SK-N-SH (cell line): Measurements from ENCODE around the gene GPD2. TPM values are rescaled to one million over a fixed set of nuclear protein-coding genes. Genes with fewer than 3 reads are reported as not detected.
A peak's percentile ranks its signal among the peaks of the same experiment; 100 is the strongest.

Experiments used
- CTCF ChIA-PET: fragments of 300-600, 350-600 bp; formaldehyde crosslinking; extraction: SDS; loops from one replicate; lab custom pipeline; 2021; lab: Yijun Ruan, JAX
- POLR2A ChIA-PET: fragments of 350-600 bp; sonication (Branson Sonifier 250); formaldehyde crosslinking; extraction: SDS; loops from one replicate; lab custom pipeline; 2020; ENCODE audit warnings: antibody characterized with exemption, inconsistent platforms; lab: Yijun Ruan, JAX
- DNase-seq: peaks from one replicate; pipeline ENCODE4 v3.0.0; 2012
- H2AFZ ChIP-seq: fragments of 200-600 bp; sonication (generic); 2 replicates; pipeline ENCODE4 v1.8.1; 2016; ENCODE audit warnings: antibody characterized with exemption, mild to moderate bottlenecking, low read depth
- H3F3A ChIP-seq: fragments of 200-600 bp; sonication (generic); replicated peaks from 2 replicates; pipeline ENCODE3; 2016; ENCODE audit warnings: antibody characterized with exemption, mild to moderate bottlenecking; ENCODE audit not compliant: insufficient read depth
- H3K27ac ChIP-seq, 2 experiments: fragments of 200-500 bp in 1 of 2; fragments of 200-600 bp in 1 of 2; sonication (Bioruptor generic) in 1 of 2; sonication (generic), shearing (Covaris generic) in 1 of 2; 2 replicates each; pipeline versions ENCODE4 v1.5.1 to v1.6.1; 2014 to 2016; ENCODE audit warnings: low read depth in 2 of 2, inconsistent platforms in 1 of 2, low read length in 1 of 2, mild to moderate bottlenecking in 1 of 2, mixed read lengths in 1 of 2
- H3K27me3 ChIP-seq: fragments of 200-600 bp; sonication (generic), shearing (Covaris generic); 2 replicates; pipeline ENCODE4 v1.6.1; 2016; ENCODE audit warnings: mixed run types; ENCODE audit not compliant: insufficient read depth
- H3K36me3 ChIP-seq, 2 experiments: fragments of 200-500 bp in 1 of 2; fragments of 200-600 bp in 1 of 2; sonication (Bioruptor generic) in 1 of 2; sonication (generic) in 1 of 2; replicated peaks in 1 of 2; 2 replicates each; pipeline versions ENCODE3 to v1.5.1; 2014 to 2016; ENCODE audit warnings: low read length in 1 of 2, mild to moderate bottlenecking in 1 of 2; ENCODE audit not compliant: insufficient read depth in 2 of 2, control insufficient read depth in 1 of 2
- H3K4me1 ChIP-seq, 2 experiments: fragments of 200-500 bp in 1 of 2; fragments of 200-600 bp in 1 of 2; sonication (Bioruptor generic) in 1 of 2; sonication (generic), shearing (Covaris generic) in 1 of 2; 2 replicates each; pipeline versions ENCODE4 v1.5.1 to v1.6.1; 2014 to 2016; ENCODE audit warnings: low read depth in 1 of 2, low read length in 1 of 2, mixed run types in 1 of 2; ENCODE audit not compliant: insufficient read depth in 2 of 2, control insufficient read depth in 1 of 2
- H3K4me2 ChIP-seq: fragments of 200-600 bp; sonication (generic), shearing (Covaris generic); 2 replicates; pipeline ENCODE4 v1.6.1; 2017; ENCODE audit warnings: mixed run types
- H3K4me3 ChIP-seq, 2 experiments: fragments of 200-500 bp in 1 of 2; fragments of 200-600 bp in 1 of 2; sonication (Bioruptor generic) in 1 of 2; sonication (generic), shearing (Covaris generic) in 1 of 2; 2 replicates each; pipeline versions ENCODE4 v1.5.1 to v1.8.1; 2014 to 2016; ENCODE audit warnings: low read depth in 2 of 2, inconsistent platforms in 1 of 2, low read length in 1 of 2, mild to moderate bottlenecking in 1 of 2, mixed read lengths in 1 of 2, moderate library complexity in 1 of 2
- H3K79me2 ChIP-seq: fragments of 200-600 bp; sonication (generic); 2 replicates; pipeline ENCODE4 v1.8.1; 2017; ENCODE audit warnings: mild to moderate bottlenecking; ENCODE audit not compliant: insufficient read depth
- H3K9ac ChIP-seq: fragments of 200-600 bp; sonication (generic); 2 replicates; pipeline ENCODE4 v1.6.1; 2017; ENCODE audit warnings: mixed run types
- H3K9me2 ChIP-seq: fragments of 200-600 bp; sonication (generic); 2 replicates; pipeline ENCODE4 v1.6.1; 2017; ENCODE audit warnings: mixed run types
- H3K9me3 ChIP-seq: fragments of 200-600 bp; sonication (generic); 2 replicates; pipeline ENCODE4 v1.6.1; 2017; ENCODE audit warnings: mixed run types, mild to moderate bottlenecking, moderate library complexity
- H4K20me1 ChIP-seq: fragments of 200-600 bp; sonication (generic); 2 replicates; pipeline ENCODE4 v1.6.1; 2017; ENCODE audit warnings: mild to moderate bottlenecking, mixed run types; ENCODE audit not compliant: insufficient read depth
- CTCF ChIP-seq: fragments of 200-600 bp; sonication (generic); IDR thresholded peaks from 2 replicates; pipeline ENCODE4 v1.6.1; 2017; ENCODE audit warnings: antibody characterized with exemption, mild to moderate bottlenecking, moderate library complexity
- ELF1 ChIP-seq: IDR thresholded peaks from 2 replicates; pipeline ENCODE4 v1.4.0; 2012
- FOXM1 ChIP-seq: IDR thresholded peaks from 2 replicates; pipeline ENCODE4 v1.4.0; 2012; ENCODE audit warnings: low read depth, mild to moderate bottlenecking
- GABPA ChIP-seq: IDR thresholded peaks from 2 replicates; pipeline ENCODE4 v1.4.0; 2012; ENCODE audit warnings: low read depth, mild to moderate bottlenecking
- PBX3 ChIP-seq: IDR thresholded peaks from 2 replicates; pipeline ENCODE4; 2012
- TCF12 ChIP-seq: IDR thresholded peaks from 2 replicates; pipeline ENCODE4 v1.4.0; 2012
- ZBTB33 ChIP-seq: IDR thresholded peaks from 2 replicates; pipeline ENCODE4 v1.4.0; 2012; ENCODE audit warnings: low read depth, borderline replicate concordance
- WGBS: methylation state at CpG from one replicate; pipeline ENCODE4 v1.1.6; 2017; ENCODE audit warnings: low lambda C conversion rate; 5-methylcytosine and 5-hydroxymethylcytosine counted together
- polyA plus RNA-seq, 3 experiments: library from polyadenylated mRNA; depleted of rRNA; stranded (reverse); fragments of >200 nt; gene quantifications; 2 replicates each; pipeline ENCODE4 v1.2.3, GENCODE V29; 2012
- TF ChIP-seq, protein P1 (sequence below): fragments of 150-350 bp; IDR thresholded peaks from 2 replicates; pipeline ENCODE4 v1.6.1; 2017; ENCODE audit warnings: antibody characterized with exemption, low read length, low read depth, borderline replicate concordance

Gene GPD2
- polyA plus RNA-seq, 1 of the 3 experiments (the other 2 are of a cell fraction): 4.8 TPM

DNA sequence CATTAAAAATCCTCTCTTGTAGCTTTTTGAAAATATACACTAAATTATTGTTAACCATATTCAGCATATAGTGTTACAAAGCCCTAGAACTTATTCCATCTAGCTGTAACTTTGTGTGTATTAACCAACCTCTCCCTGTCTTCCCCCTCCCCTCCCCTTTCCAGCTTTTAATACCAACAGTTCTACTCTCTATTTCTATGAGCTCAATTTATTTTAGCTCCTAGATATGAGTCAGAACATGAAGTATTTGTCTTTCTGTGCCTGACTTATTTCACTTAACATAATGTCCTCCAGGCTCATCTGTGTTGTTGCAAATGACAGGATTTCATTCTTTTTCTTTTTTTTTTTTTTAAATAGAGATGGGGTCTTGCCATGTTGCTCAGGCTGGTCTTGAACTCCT is 45.1 kb downstream of the GPD2 start:
- Histone ChIP-seq H2AFZ (no peak overlapping the region), H3F3A (peaks cover 3% of the 10 kb centered on the region), H3K4me1 (peaks cover 0 to 4% of the 10 kb centered on the region in 2 experiments; a peak in 1 of 4 replicates), H3K27ac (no peak overlapping the region), H3K27me3 (no peaks in the 10 kb centered on the region), H3K9ac (no peak overlapping the region), H3K9me2 (no peaks in the 10 kb centered on the region), H3K9me3 (no peaks in the 10 kb centered on the region), H3K36me3 (no peaks in the 10 kb centered on the region), H3K4me2 (no peak overlapping the region), H3K79me2 (no peaks in the 10 kb centered on the region), H3K4me3 (no peak overlapping the region), H4K20me1 (no peaks in the 10 kb centered on the region)
- CTCF ChIA-PET: interaction anchor here (1.3 kb wide), 1 partner anchor 9 kb away, joined by 3 read pairs; no protein-coding TSS in a partner anchor
- POLR2A ChIA-PET: no interaction called here
- no peak for DNase-seq
- TF ChIP-seq ELF1: no peak
- peak; percentile 11; the same call in 1 of the 2 replicates for TF ChIP-seq TCF12

DNA sequence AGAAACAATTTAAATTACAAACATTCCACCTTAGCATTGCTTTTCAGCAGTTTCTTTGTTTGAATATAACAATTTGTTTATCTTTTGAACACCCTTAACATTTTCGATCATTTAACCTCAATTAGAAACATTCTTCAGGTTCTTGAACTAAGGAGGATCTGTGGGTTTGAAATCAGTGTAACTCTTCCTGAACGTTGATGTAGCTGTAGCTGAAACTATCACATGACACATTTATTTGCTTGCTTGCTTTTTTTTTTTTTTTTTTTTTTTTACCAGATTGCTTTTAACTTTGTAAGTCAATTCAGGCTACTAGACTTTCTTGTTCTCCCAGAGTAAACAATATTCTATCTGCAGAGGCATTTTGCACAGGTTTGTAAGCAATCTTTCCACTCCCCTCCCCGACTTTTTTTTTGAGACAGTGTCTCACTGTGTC is 47.6 kb downstream of the GPD2 start:
- peaks cover 0 to 4% of the 10 kb centered on the region in 2 experiments; a peak in 1 of 4 replicates for H3K4me1 ChIP-seq
- H4K20me1 ChIP-seq: no peaks in the 10 kb centered on the region
- no peak overlapping the region for H3K4me2 ChIP-seq
- H3K27ac ChIP-seq: no peak overlapping the region
- H3K9me2 ChIP-seq: no peaks in the 10 kb centered on the region
- POLR2A ChIA-PET: no interaction called here
- CTCF ChIA-PET: no interaction called here
- H3K79me2 ChIP-seq: no peaks in the 10 kb centered on the region
- DNase-seq: no peak
- H3K9ac ChIP-seq: no peak overlapping the region
- no peaks in the 10 kb centered on the region for H3F3A ChIP-seq
- no peak for TF ChIP-seq FOXM1
- no peak for TF ChIP-seq CTCF
- no peak for TF ChIP-seq GABPA
- TF ChIP-seq ZBTB33: no peak
- TF ChIP-seq ELF1: no peak
- no peaks in the 10 kb centered on the region for H3K36me3 ChIP-seq
- H3K27me3 ChIP-seq: no peaks in the 10 kb centered on the region
- no peaks in the 10 kb centered on the region for H3K9me3 ChIP-seq
- WGBS: 61% methylated on average over 3 of the region's 3 CpGs
- no peak overlapping the region for H3K4me3 ChIP-seq
- H2AFZ ChIP-seq: no peak overlapping the region

GRCh38 chr2:156486147-156486546 is 50.0 kb downstream of the GPD2 start:
- ChIA-PET CTCF (interaction anchor here (1.2 to 1.4 kb wide), 3 partner anchors 8 to 21 kb away, joined by 3 to 4 read pairs (median 3); no protein-coding TSS in a partner anchor), POLR2A (no interaction called here)
- H3K27ac ChIP-seq: no peak overlapping the region
- H2AFZ ChIP-seq: no peak overlapping the region
- H3K9ac ChIP-seq: no peak overlapping the region
- no peak for DNase-seq
- H3K36me3 ChIP-seq: no peaks in the 10 kb centered on the region
- H3K9me2 ChIP-seq: no peaks in the 10 kb centered on the region
- 73% methylated on average over 4 of the region's 4 CpGs for WGBS
- H3K4me2 ChIP-seq: no peak overlapping the region
- no peaks in the 10 kb centered on the region for H4K20me1 ChIP-seq
- no peak overlapping the region for H3K4me3 ChIP-seq
- H3K27me3 ChIP-seq: no peaks in the 10 kb centered on the region
- no peaks in the 10 kb centered on the region for H3K9me3 ChIP-seq
- H3K79me2 ChIP-seq: no peaks in the 10 kb centered on the region
- H3K4me1 ChIP-seq: peaks cover 0 to 4% of the 10 kb centered on the region in 2 experiments; a peak in 1 of 4 replicates
- no peaks in the 10 kb centered on the region for H3F3A ChIP-seq
- TF ChIP-seq TCF12: no peak
- TF ChIP-seq, protein P1, sequence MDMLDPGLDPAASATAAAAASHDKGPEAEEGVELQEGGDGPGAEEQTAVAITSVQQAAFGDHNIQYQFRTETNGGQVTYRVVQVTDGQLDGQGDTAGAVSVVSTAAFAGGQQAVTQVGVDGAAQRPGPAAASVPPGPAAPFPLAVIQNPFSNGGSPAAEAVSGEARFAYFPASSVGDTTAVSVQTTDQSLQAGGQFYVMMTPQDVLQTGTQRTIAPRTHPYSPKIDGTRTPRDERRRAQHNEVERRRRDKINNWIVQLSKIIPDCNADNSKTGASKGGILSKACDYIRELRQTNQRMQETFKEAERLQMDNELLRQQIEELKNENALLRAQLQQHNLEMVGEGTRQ: no peak
- peak; percentile 79 for TF ChIP-seq PBX3
